IMR-90 (cell line): ENCODE measurements around the gene KCNQ2. TPM values are rescaled to one million over a fixed set of nuclear protein-coding genes. Genes with fewer than 3 reads are reported as not detected.

Experiments used
- ATAC-seq: fragments of 200-7000 bp; cut with Tn5 transposase; 2 replicates; pipeline ENCODE4 v1.9.1; 2020; ENCODE audit warnings: low read depth, mild to moderate bottlenecking, moderate library complexity
- BruUV-seq: library from RNA; stranded (reverse); fragments of 400-500 nt; replicated peaks from 2 replicates; lab custom pipeline; 2021; lab: Mats Ljungman, UMichigan
- CTCF ChIA-PET: fragments of 300-600 bp; formaldehyde crosslinking; extraction: SDS; loops from one replicate; lab custom pipeline; 2021; ENCODE audit warnings: antibody characterized with exemption; lab: Yijun Ruan, JAX
- POLR2A ChIA-PET: fragments of 300-600 bp; sonication (Branson Sonifier 250); formaldehyde crosslinking; loops from one replicate; lab custom pipeline; 2022; ENCODE audit warnings: antibody characterized with exemption; ENCODE audit not compliant: unreplicated experiment; lab: Charles Lee
- DNase-seq: peaks from one replicate; pipeline ENCODE4 v3.0.0; 2013
- H2AFZ ChIP-seq: replicated peaks from 2 replicates; pipeline ENCODE3; 2013; ENCODE audit warnings: low read length, mild to moderate bottlenecking; ENCODE audit not compliant: poor library complexity
- H2AK5ac ChIP-seq: 2 replicates; pipeline ENCODE4 v1.6.1; 2013; ENCODE audit warnings: low read depth, low read length, inconsistent platforms
- H2AK9ac ChIP-seq: replicated peaks from 2 replicates; pipeline ENCODE3; 2013; ENCODE audit warnings: mild to moderate bottlenecking, low read depth, low read length, moderate library complexity; ENCODE audit not compliant: poor library complexity
- H2BK120ac ChIP-seq: 2 replicates; pipeline ENCODE4 v1.6.1; 2013; ENCODE audit warnings: low read depth, low read length, inconsistent platforms
- H2BK15ac ChIP-seq: 3 replicates; pipeline ENCODE4 v1.6.1; 2013; ENCODE audit warnings: low read depth, low read length, inconsistent platforms
- H2BK20ac ChIP-seq: 2 replicates; pipeline ENCODE4 v1.6.1; 2013; ENCODE audit warnings: low read depth, mild to moderate bottlenecking, inconsistent platforms, low read length, moderate library complexity
- H2BK5ac ChIP-seq: 2 replicates; pipeline ENCODE4 v1.6.1; 2013; ENCODE audit warnings: mild to moderate bottlenecking, low read depth, low read length, inconsistent platforms; ENCODE audit not compliant: poor library complexity, severe bottlenecking
- H3K14ac ChIP-seq: replicated peaks from 2 replicates; pipeline ENCODE4 v1.6.1; 2013; ENCODE audit warnings: low read depth, low read length, inconsistent platforms
- H3K18ac ChIP-seq: 2 replicates; pipeline ENCODE4 v1.6.1; 2013; ENCODE audit warnings: low read depth, low read length, control low read depth
- H3K23ac ChIP-seq: 2 replicates; pipeline ENCODE4 v1.6.1; 2013; ENCODE audit warnings: low read depth, low read length, inconsistent platforms
- H3K27ac ChIP-seq: 2 replicates; pipeline ENCODE4 v1.5.1; 2013; ENCODE audit warnings: mild to moderate bottlenecking, control low read depth, low read length; ENCODE audit not compliant: insufficient read depth
- H3K27me3 ChIP-seq: 2 replicates; pipeline ENCODE4 v1.6.1; 2013; ENCODE audit warnings: low read length; ENCODE audit not compliant: control insufficient read depth, insufficient read depth
- H3K36me3 ChIP-seq: 2 replicates; pipeline ENCODE4 v1.6.1; 2013; ENCODE audit warnings: low read length, mixed read lengths; ENCODE audit not compliant: control insufficient read depth, insufficient read depth
- H3K4ac ChIP-seq: 2 replicates; pipeline ENCODE4 v1.6.1; 2013; ENCODE audit warnings: low read depth, low read length, inconsistent platforms
- H3K4me1 ChIP-seq: 2 replicates; pipeline ENCODE4 v1.6.1; 2013; ENCODE audit warnings: low read length, mixed read lengths; ENCODE audit not compliant: control insufficient read depth, insufficient read depth
- H3K4me2 ChIP-seq: 2 replicates; pipeline ENCODE4 v1.6.1; 2013; ENCODE audit warnings: low read depth, mild to moderate bottlenecking, control low read depth, low read length, moderate library complexity
- H3K4me3 ChIP-seq: 2 replicates; pipeline ENCODE4 v1.5.1; 2013; ENCODE audit warnings: low read depth, mild to moderate bottlenecking, control low read depth, low read length, moderate library complexity; ENCODE audit not compliant: insufficient read depth
- H3K56ac ChIP-seq: 2 replicates; pipeline ENCODE4 v1.6.1; 2013; ENCODE audit warnings: low read length, inconsistent platforms; ENCODE audit not compliant: insufficient read depth; ENCODE audit errors: extremely low read depth
- H3K79me1 ChIP-seq, 2 experiments: 2 replicates each; pipeline ENCODE4 v1.6.1; 2013; ENCODE audit warnings: low read length in 2 of 2, inconsistent platforms in 1 of 2, low read depth in 1 of 2
- H3K9ac ChIP-seq: 2 replicates; pipeline ENCODE4 v1.6.1; 2013; ENCODE audit warnings: low read depth, low read length, control low read depth
- H3K9me1 ChIP-seq: 2 replicates; pipeline ENCODE4 v1.6.1; 2013; ENCODE audit warnings: low read length, inconsistent platforms; ENCODE audit not compliant: insufficient read depth
- H3K9me3 ChIP-seq: 2 replicates; pipeline ENCODE4 v1.6.1; 2013; ENCODE audit warnings: low read length; ENCODE audit not compliant: control insufficient read depth, insufficient read depth
- H4K20me1 ChIP-seq: 2 replicates; pipeline ENCODE4 v1.6.1; 2013; ENCODE audit warnings: low read length, inconsistent platforms; ENCODE audit not compliant: insufficient read depth
- H4K5ac ChIP-seq: 2 replicates; pipeline ENCODE4 v1.6.1; 2013; ENCODE audit warnings: mild to moderate bottlenecking, low read depth, low read length, control low read depth
- H4K8ac ChIP-seq, 2 experiments: 2 replicates each; pipeline ENCODE4 v1.6.1; 2013; ENCODE audit warnings: low read depth in 2 of 2, low read length in 2 of 2, control low read depth in 1 of 2, inconsistent platforms in 1 of 2
- H4K91ac ChIP-seq: 2 replicates; pipeline ENCODE4 v1.6.1; 2013; ENCODE audit warnings: low read depth, low read length, inconsistent platforms; ENCODE audit not compliant: insufficient read depth
- BHLHE40 ChIP-seq: fragments of 150-350 bp; IDR thresholded peaks from 2 replicates; pipeline ENCODE4 v1.6.1; 2016; ENCODE audit warnings: mild to moderate bottlenecking, low read depth, low read length
- CEBPB ChIP-seq: IDR thresholded peaks from 2 replicates; pipeline ENCODE4 v1.6.1; 2012; ENCODE audit warnings: low read depth, low read length, improper control_type of control experiment
- CHD1 ChIP-seq: IDR thresholded peaks from 2 replicates; pipeline ENCODE4 v1.6.1; 2012; ENCODE audit warnings: low read depth, low read length, improper control_type of control experiment
- FOS ChIP-seq: fragments of 150-350 bp; IDR thresholded peaks from 2 replicates; pipeline ENCODE4 v1.6.1; 2016; ENCODE audit warnings: low read depth, low read length
- MAFK ChIP-seq: IDR thresholded peaks from 2 replicates; pipeline ENCODE4 v1.6.1; 2012; ENCODE audit warnings: low read depth, low read length, improper control_type of control experiment
- MAZ ChIP-seq: IDR thresholded peaks from 2 replicates; pipeline ENCODE4 v1.6.1; 2012; ENCODE audit warnings: low read depth, mild to moderate bottlenecking, low read length, improper control_type of control experiment, moderate library complexity, borderline replicate concordance
- MXI1 ChIP-seq: IDR thresholded peaks from 2 replicates; pipeline ENCODE4 v1.6.1; 2012; ENCODE audit warnings: low read depth, mild to moderate bottlenecking, low read length, moderate library complexity, borderline replicate concordance
- NFE2L2 ChIP-seq: fragments of 150-350 bp; IDR thresholded peaks from 2 replicates; pipeline ENCODE4 v1.6.1; 2016; ENCODE audit warnings: low read depth, mild to moderate bottlenecking, low read length
- POLR2A ChIP-seq: IDR thresholded peaks from 2 replicates; pipeline ENCODE4 v1.6.1; 2012; ENCODE audit warnings: mild to moderate bottlenecking, low read depth, low read length
- RAD21 ChIP-seq: IDR thresholded peaks from 2 replicates; pipeline ENCODE4 v1.6.1; 2012; ENCODE audit warnings: low read length, improper control_type of control experiment
- RCOR1 ChIP-seq: IDR thresholded peaks from 2 replicates; pipeline ENCODE4 v1.6.1; 2012; ENCODE audit warnings: mild to moderate bottlenecking, low read length, improper control_type of control experiment; ENCODE audit not compliant: insufficient replicate concordance
- RFX5 ChIP-seq: IDR thresholded peaks from 2 replicates; pipeline ENCODE4 v1.8.0; 2012; ENCODE audit warnings: low read depth, mild to moderate bottlenecking, low read length, moderate library complexity
- SMC3 ChIP-seq: fragments of 150-350 bp; IDR thresholded peaks from 2 replicates; pipeline ENCODE4 v1.6.1; 2016; ENCODE audit warnings: low read depth, mild to moderate bottlenecking, antibody characterized with exemption, low read length, moderate library complexity
- WGBS, 2 experiments: methylation state at CpG; one replicate each; pipeline versions ENCODE4 v1.1.5 to v1.1.7; 2013; ENCODE audit warnings: missing lambda C conversion rate in 2 of 2; ENCODE audit not compliant: insufficient read length in 1 of 2; ENCODE audit errors: extremely low coverage in 2 of 2; 5-methylcytosine and 5-hydroxymethylcytosine counted together
- dilution Hi-C: fragments of 300-500 bp; cut with HindIII; formaldehyde crosslinking; loops from one replicate; pipeline ENCODE4 v1.14.3; 2018; ENCODE audit warnings: low sequenced_read_pairs; ENCODE audit not compliant: unreplicated experiment
- in situ Hi-C: fragments of 300-500 bp; cut with MboI; formaldehyde crosslinking; loops from 3 replicates; pipeline ENCODE4 v1.14.3; 2019; ENCODE audit warnings: low sequenced_read_pairs, inconsistent platforms, mixed read lengths
- intact Hi-C: fragments of 100-400 bp; cut with micrococcal nuclease; formaldehyde crosslinking; loops from 2 replicates; pipeline ENCODE4 v1.10.0; 2022
- polyA plus RNA-seq, 3 experiments: library from polyadenylated mRNA; depleted of rRNA; stranded (reverse); fragments of >200 nt; gene quantifications; 2 replicates each; pipeline ENCODE4 v1.2.3, GENCODE V29; 2012; ENCODE audit warnings: low replicate concordance in 1 of 3
- total RNA-seq: library from RNA; depleted of rRNA; stranded (reverse); fragments of >200 nt; gene quantifications from 2 replicates; pipeline ENCODE4 v1.2.3, GENCODE V29; 2012
- TF ChIP-seq, protein P1 (sequence below): fragments of 150-350 bp; IDR thresholded peaks from 2 replicates; pipeline ENCODE4 v1.6.1; 2017; ENCODE audit warnings: mild to moderate bottlenecking, antibody characterized with exemption, low read length, low read depth
- TF ChIP-seq, protein P2 (sequence below): conservative IDR thresholded peaks from 2 replicates; pipeline ENCODE4 v1.5.1; 2012; ENCODE audit warnings: mild to moderate bottlenecking, low read depth, low read length, improper control_type of control experiment
- TF ChIP-seq, protein P3 (sequence below): fragments of 150-350 bp; IDR thresholded peaks from 2 replicates; pipeline ENCODE4 v1.6.1; 2016; ENCODE audit warnings: low read depth, mild to moderate bottlenecking, low read length, moderate library complexity, borderline replicate concordance

Gene KCNQ2
- total and polyA plus RNA-seq, 2 of the 4 experiments (the other 2 are of a cell fraction), result 0.02 TPM; not detected in 1

DNA sequence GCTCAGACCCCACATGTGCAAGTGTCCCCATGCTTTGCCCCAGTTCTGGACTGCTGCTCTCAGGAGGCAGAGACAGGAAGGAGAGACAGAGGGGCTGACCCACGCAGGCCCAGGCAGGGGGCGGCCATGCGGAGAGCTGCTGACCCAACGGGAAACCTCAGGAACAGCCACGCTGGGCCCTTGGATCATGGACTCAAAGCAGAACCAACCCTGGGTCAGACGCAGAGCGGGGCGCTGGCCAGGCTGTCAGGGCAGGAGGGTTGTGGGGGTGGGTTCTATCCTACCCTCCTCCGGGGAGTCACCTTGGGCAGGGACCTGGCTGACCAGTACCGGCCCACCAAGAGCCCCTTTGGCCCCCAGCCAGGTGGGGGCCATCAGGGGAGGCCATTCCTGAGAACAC, 2.0 kb downstream of the KCNQ2 start:
- Histone ChIP-seq H2AFZ (no peak overlapping the region), H2AK9ac (no peak overlapping the region), H3K9me1 (no peaks in the 10 kb centered on the region), H4K5ac (no peak overlapping the region), H4K20me1 (no peaks in the 10 kb centered on the region; the same call in 1 of the 2 replicates), H4K8ac (no peak overlapping the region), H3K9me3 (no peaks in the 10 kb centered on the region), H3K14ac (no peak overlapping the region), H2AK5ac (no peak overlapping the region), H2BK20ac (no peak overlapping the region), H2BK15ac (no peak overlapping the region), H3K4ac (no peak overlapping the region), H3K4me1 (no peaks in the 10 kb centered on the region), H4K91ac (no peak overlapping the region), H3K9ac (no peak overlapping the region), H3K4me3 (no peak overlapping the region), H3K4me2 (no peak overlapping the region), H3K79me1 (no peaks in the 10 kb centered on the region), H3K27ac (no peak overlapping the region), H3K23ac (no peak overlapping the region), H3K36me3 (no peaks in the 10 kb centered on the region), H2BK120ac (no peak overlapping the region), H3K56ac (no peak overlapping the region), H3K27me3 (peaks cover 71% of the 10 kb centered on the region), H3K18ac (no peak overlapping the region), H2BK5ac (no peak overlapping the region)
- ChIA-PET POLR2A (no interaction called here), CTCF (no interaction called here)
- TF ChIP-seq MXI1, result no peak
- TF ChIP-seq, protein P1, sequence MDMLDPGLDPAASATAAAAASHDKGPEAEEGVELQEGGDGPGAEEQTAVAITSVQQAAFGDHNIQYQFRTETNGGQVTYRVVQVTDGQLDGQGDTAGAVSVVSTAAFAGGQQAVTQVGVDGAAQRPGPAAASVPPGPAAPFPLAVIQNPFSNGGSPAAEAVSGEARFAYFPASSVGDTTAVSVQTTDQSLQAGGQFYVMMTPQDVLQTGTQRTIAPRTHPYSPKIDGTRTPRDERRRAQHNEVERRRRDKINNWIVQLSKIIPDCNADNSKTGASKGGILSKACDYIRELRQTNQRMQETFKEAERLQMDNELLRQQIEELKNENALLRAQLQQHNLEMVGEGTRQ, result no peak
- TF ChIP-seq MAFK, result no peak
- TF ChIP-seq CHD1, result no peak
- no peak for TF ChIP-seq FOS
- no peak for TF ChIP-seq RCOR1
- TF ChIP-seq SMC3, result no peak
- TF ChIP-seq CEBPB, result no peak
- no peak for TF ChIP-seq RAD21
- no peak for TF ChIP-seq RFX5
- TF ChIP-seq NFE2L2, result no peak
- no peak for TF ChIP-seq MAZ
- TF ChIP-seq, protein P2, sequence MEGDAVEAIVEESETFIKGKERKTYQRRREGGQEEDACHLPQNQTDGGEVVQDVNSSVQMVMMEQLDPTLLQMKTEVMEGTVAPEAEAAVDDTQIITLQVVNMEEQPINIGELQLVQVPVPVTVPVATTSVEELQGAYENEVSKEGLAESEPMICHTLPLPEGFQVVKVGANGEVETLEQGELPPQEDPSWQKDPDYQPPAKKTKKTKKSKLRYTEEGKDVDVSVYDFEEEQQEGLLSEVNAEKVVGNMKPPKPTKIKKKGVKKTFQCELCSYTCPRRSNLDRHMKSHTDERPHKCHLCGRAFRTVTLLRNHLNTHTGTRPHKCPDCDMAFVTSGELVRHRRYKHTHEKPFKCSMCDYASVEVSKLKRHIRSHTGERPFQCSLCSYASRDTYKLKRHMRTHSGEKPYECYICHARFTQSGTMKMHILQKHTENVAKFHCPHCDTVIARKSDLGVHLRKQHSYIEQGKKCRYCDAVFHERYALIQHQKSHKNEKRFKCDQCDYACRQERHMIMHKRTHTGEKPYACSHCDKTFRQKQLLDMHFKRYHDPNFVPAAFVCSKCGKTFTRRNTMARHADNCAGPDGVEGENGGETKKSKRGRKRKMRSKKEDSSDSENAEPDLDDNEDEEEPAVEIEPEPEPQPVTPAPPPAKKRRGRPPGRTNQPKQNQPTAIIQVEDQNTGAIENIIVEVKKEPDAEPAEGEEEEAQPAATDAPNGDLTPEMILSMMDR, result no peak
- TF ChIP-seq, protein P3, sequence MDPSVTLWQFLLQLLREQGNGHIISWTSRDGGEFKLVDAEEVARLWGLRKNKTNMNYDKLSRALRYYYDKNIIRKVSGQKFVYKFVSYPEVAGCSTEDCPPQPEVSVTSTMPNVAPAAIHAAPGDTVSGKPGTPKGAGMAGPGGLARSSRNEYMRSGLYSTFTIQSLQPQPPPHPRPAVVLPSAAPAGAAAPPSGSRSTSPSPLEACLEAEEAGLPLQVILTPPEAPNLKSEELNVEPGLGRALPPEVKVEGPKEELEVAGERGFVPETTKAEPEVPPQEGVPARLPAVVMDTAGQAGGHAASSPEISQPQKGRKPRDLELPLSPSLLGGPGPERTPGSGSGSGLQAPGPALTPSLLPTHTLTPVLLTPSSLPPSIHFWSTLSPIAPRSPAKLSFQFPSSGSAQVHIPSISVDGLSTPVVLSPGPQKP, result no peak
- no peak for TF ChIP-seq POLR2A
- no peak for TF ChIP-seq BHLHE40
- in situ Hi-C loops (no loop called here), dilution Hi-C loops (no loop called here), intact Hi-C loops (no loop called here)
- DNase-seq (no peak), ATAC-seq (no peak)
- no CpG with 5 or more reads among the region's 10 CpGs for WGBS, 2 experiments
- BruUV-seq, result no TSS peak
